HG02884 (cell line): ENCODE results near the gene MTHFS.

Experiments used
- ATAC-seq: cut with Tn5 transposase; IDR thresholded peaks from one replicate; pipeline ENCODE4 v1.9.1; 2021; ENCODE audit warnings: mild to moderate bottlenecking, moderate library complexity; ENCODE audit not compliant: unreplicated experiment

The MTHFS gene

GRCh38 chr15:79881254-79881653 lies 15.6 kb downstream of the MTHFS start:
- no peak for ATAC-seq

GRCh38 chr15:79878078-79878705 lies 18.6 kb downstream of the MTHFS start:
- ATAC-seq: no peak

GRCh38 chr15:79875213-79875612 lies 21.6 kb downstream of the MTHFS start:
- no peak for ATAC-seq

- ATAC-seq: no peak
Measured at GRCh38 chr15:79874242-79874641, 22.6 kb downstream of the MTHFS start.

GRCh38 chr15:79872358-79873017 lies 24.3 kb downstream of the MTHFS start:
- no peak for ATAC-seq

- no peak for ATAC-seq
Measured at GRCh38 chr15:79868554-79868953, 28.3 kb downstream of the MTHFS start.

GRCh38 chr15:79863886-79864285 lies 32.9 kb downstream of the MTHFS start:
- ATAC-seq: no peak

- ATAC-seq: no peak
Measured at GRCh38 chr15:79862191-79862590, 34.6 kb downstream of the MTHFS start.

- ATAC-seq: no peak
Measured at GRCh38 chr15:79860661-79861060, 36.2 kb downstream of the MTHFS start.

GRCh38 chr15:79858469-79858868 lies 38.3 kb downstream of the MTHFS start:
- ATAC-seq: no peak

- peak; percentile 91 for ATAC-seq
Measured at GRCh38 chr15:79853492-79854328, 43.1 kb downstream of the MTHFS start.

- no peak for ATAC-seq
Measured at GRCh38 chr15:79849789-79850188, 47.0 kb downstream of the MTHFS start.

- ATAC-seq: no peak
Measured at GRCh38 chr15:79846539-79846938, 50.3 kb downstream of the MTHFS start.

- no peak for ATAC-seq
Measured at GRCh38 chr15:79844221-79844620, 52.6 kb downstream of the MTHFS start.

- ATAC-seq: no peak
Measured at GRCh38 chr15:79837846-79838245, 59.0 kb downstream of the MTHFS start.

GRCh38 chr15:79834495-79834894 lies 62.3 kb downstream of the MTHFS start:
- no peak for ATAC-seq

GRCh38 chr15:79832367-79833120 lies 64.3 kb downstream of the MTHFS start:
- ATAC-seq: no peak

GRCh38 chr15:79831604-79832003 lies 65.2 kb downstream of the MTHFS start:
- no peak for ATAC-seq

- no peak for ATAC-seq
Measured at GRCh38 chr15:79829950-79830349, 66.9 kb downstream of the MTHFS start.

- no peak for ATAC-seq
Measured at GRCh38 chr15:79828447-79828846, 68.4 kb downstream of the MTHFS start.

- ATAC-seq: no peak
Measured at GRCh38 chr15:79826800-79827199, 70.0 kb downstream of the MTHFS start.
